ENCODE results near the gene TM9SF3. TPM values are rescaled to one million over a fixed set of nuclear protein-coding genes. Genes with fewer than 3 reads are reported as not detected.

TM9SF3 gene
- total and polyA plus RNA-seq, 10 of the 15 experiments (the other 5 are each of a cell fraction or from before 2014, with no cell fraction given), result 17.1 to 85.4 (median 44.9) TPM

DNA sequence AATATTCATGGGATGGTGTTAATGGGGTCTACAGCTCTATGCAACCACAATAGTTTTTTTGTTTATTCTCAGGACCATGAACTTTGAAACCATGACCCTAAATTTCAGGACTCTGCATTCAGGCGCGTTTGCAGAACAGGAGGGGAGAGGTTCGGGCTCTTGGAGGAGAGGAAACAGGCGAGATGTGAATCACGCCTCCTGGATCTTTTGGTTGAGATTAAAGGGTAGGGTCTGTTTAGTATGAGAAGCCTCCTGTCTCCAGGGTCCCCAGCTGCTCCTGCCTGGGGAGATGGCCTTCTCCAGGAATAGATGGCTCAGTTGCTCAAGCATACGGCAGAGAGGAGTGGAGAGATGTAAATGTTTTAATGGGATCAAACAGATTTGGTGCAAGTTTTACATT lies 91.3 kb downstream of the TM9SF3 start:
- ATAC-seq (no peak), FAIRE-seq (no peak), DNase-seq (ENCODE audit: low read depth, low spot score) (no peak)
- Histone ChIP-seq H3K36me3 (ENCODE audit: control insufficient read depth in 2 of 2, insufficient read depth in 2 of 2, low read length in 1 of 2) (no peaks in the 10 kb centered on the region), H3K27ac (ENCODE audit: control insufficient read depth, insufficient read depth) (no peak overlapping the region), H3K9ac (ENCODE audit: control insufficient read depth, insufficient read depth, low read length) (no peak overlapping the region), H3K4me1 (ENCODE audit: control insufficient read depth, insufficient read depth, low read length) (no peaks in the 10 kb centered on the region), H3K9me3 (replicated peaks; ENCODE audit: control insufficient read depth, insufficient read depth, low read length) (no peaks in the 10 kb centered on the region), H4K20me1 (ENCODE audit: control insufficient read depth, insufficient read depth) (no peaks in the 10 kb centered on the region), H3K4me3 (no peak overlapping the region), H3K4me2 (ENCODE audit: control insufficient read depth, insufficient read depth) (no peak overlapping the region), H3K79me2 (ENCODE audit: control insufficient read depth, insufficient read depth, low read length) (no peaks in the 10 kb centered on the region), H2AFZ (ENCODE audit: control insufficient read depth, low read depth, low read length) (no peak overlapping the region), H3K27me3 (replicated peaks in 1 of 2; ENCODE audit: control insufficient read depth in 2 of 2, insufficient read depth in 2 of 2, low read length in 1 of 2) (no peaks in the 10 kb centered on the region; a peak in 1 of 4 replicates)
- WGBS (ENCODE audit: insufficient coverage, insufficient replicate concordance, low lambda C conversion rate, missing lambda C conversion rate), result 52% methylated on average over 6 of the region's 6 CpGs
- in situ Hi-C loops (cut with MboI) (no loop called here), intact Hi-C loops (cut with micrococcal nuclease; ENCODE audit: unreplicated experiment) (no loop called here)
- ChIA-PET CTCF (interaction anchor here (4.0 kb wide), 1 partner anchor 15 kb away, joined by 26 read pairs; no protein-coding TSS in a partner anchor), SMC1A (ENCODE audit: uncharacterized antibody, unreplicated experiment) (interaction anchor here (1.5 kb wide), 1 partner anchor 14 kb away, joined by 3 read pairs; no protein-coding TSS in a partner anchor), RAD21 (ENCODE audit: unreplicated experiment) (no interaction called here), POLR2A (no interaction called here)
- TF ChIP-seq, protein P1, sequence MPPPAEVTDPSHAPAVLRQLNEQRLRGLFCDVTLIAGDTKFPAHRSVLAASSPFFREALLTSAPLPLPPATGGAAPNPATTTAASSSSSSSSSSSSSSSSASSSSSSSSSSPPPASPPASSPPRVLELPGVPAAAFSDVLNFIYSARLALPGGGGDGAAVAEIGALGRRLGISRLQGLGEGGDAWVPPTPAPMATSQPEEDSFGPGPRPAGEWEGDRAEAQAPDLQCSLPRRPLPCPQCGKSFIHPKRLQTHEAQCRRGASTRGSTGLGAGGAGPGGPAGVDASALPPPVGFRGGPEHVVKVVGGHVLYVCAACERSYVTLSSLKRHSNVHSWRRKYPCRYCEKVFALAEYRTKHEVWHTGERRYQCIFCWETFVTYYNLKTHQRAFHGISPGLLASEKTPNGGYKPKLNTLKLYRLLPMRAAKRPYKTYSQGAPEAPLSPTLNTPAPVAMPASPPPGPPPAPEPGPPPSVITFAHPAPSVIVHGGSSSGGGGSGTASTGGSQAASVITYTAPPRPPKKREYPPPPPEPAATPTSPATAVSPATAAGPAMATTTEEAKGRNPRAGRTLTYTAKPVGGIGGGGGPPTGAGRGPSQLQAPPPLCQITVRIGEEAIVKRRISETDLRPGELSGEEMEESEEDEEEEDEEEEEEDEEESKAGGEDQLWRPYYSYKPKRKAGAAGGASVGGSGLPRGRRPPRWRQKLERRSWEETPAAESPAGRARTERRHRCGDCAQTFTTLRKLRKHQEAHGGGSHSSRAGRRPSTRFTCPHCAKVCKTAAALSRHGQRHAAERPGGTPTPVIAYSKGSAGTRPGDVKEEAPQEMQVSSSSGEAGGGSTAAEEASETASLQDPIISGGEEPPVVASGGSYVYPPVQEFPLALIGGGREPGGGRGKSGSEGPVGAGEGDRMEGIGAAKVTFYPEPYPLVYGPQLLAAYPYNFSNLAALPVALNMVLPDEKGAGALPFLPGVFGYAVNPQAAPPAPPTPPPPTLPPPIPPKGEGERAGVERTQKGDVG (CRISPR knock-in tag; IDR thresholded peaks at IDR 0.05), result no peak
- TF ChIP-seq SMARCA5 (IDR thresholded peaks at IDR 0.05), result no peak
- TF ChIP-seq ZBED1 (IDR thresholded peaks at IDR 0.05; ENCODE audit: borderline replicate concordance), result no peak
- TF ChIP-seq, protein P2, sequence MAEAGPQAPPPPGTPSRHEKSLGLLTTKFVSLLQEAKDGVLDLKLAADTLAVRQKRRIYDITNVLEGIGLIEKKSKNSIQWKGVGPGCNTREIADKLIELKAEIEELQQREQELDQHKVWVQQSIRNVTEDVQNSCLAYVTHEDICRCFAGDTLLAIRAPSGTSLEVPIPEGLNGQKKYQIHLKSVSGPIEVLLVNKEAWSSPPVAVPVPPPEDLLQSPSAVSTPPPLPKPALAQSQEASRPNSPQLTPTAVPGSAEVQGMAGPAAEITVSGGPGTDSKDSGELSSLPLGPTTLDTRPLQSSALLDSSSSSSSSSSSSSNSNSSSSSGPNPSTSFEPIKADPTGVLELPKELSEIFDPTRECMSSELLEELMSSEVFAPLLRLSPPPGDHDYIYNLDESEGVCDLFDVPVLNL (IDR thresholded peaks at IDR 0.05; ENCODE audit: low read depth, low read length), result no peak
- TF ChIP-seq BACH1 (IDR thresholded peaks at IDR 0.05; ENCODE audit: borderline replicate concordance), result no peak
- TF ChIP-seq PAX5 (IDR thresholded peaks at IDR 0.05; ENCODE audit: borderline replicate concordance, low read depth, low read length), result no peak
- TF ChIP-seq, protein P3, sequence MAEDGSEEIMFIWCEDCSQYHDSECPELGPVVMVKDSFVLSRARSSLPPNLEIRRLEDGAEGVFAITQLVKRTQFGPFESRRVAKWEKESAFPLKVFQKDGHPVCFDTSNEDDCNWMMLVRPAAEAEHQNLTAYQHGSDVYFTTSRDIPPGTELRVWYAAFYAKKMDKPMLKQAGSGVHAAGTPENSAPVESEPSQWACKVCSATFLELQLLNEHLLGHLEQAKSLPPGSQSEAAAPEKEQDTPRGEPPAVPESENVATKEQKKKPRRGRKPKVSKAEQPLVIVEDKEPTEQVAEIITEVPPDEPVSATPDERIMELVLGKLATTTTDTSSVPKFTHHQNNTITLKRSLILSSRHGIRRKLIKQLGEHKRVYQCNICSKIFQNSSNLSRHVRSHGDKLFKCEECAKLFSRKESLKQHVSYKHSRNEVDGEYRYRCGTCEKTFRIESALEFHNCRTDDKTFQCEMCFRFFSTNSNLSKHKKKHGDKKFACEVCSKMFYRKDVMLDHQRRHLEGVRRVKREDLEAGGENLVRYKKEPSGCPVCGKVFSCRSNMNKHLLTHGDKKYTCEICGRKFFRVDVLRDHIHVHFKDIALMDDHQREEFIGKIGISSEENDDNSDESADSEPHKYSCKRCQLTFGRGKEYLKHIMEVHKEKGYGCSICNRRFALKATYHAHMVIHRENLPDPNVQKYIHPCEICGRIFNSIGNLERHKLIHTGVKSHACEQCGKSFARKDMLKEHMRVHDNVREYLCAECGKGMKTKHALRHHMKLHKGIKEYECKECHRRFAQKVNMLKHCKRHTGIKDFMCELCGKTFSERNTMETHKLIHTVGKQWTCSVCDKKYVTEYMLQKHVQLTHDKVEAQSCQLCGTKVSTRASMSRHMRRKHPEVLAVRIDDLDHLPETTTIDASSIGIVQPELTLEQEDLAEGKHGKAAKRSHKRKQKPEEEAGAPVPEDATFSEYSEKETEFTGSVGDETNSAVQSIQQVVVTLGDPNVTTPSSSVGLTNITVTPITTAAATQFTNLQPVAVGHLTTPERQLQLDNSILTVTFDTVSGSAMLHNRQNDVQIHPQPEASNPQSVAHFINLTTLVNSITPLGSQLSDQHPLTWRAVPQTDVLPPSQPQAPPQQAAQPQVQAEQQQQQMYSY (CRISPR knock-in tag; IDR thresholded peaks at IDR 0.05), result no peak
- no peak for TF ChIP-seq NR2F1 (conservative IDR thresholded peaks at IDR 0.05)
- TF ChIP-seq ZNF384 (IDR thresholded peaks at IDR 0.05; ENCODE audit: borderline replicate concordance, low read depth, low read length), result no peak
- no peak for TF ChIP-seq RCOR1 (conservative IDR thresholded peaks at IDR 0.05; ENCODE audit: low read depth, low read length)
- no peak for TF ChIP-seq SMC3 (IDR thresholded peaks at IDR 0.05; ENCODE audit: borderline replicate concordance, low read length)
- no peak for TF ChIP-seq BMI1 (IDR thresholded peaks at IDR 0.05; ENCODE audit: borderline replicate concordance)
- TF ChIP-seq EGR1 (IDR thresholded peaks at IDR 0.05; ENCODE audit: borderline replicate concordance in 1 of 2, low read depth in 2 of 2, low read length in 2 of 2), result no peak
- BruUV-seq (replicated peaks), result no TSS peak

Data from GM12878 (cell line).